ENCODE data around the gene AP2A1. TPM values are rescaled to one million over a fixed set of nuclear protein-coding genes. Genes with fewer than 3 reads are reported as not detected.

The AP2A1 gene
- polyA plus RNA-seq, 2 of the 4 experiments (the other 2 are of a cell fraction) = 36.6 to 58.6 TPM

GRCh38 chr19:49749771-49750170, 17.0 kb upstream of the AP2A1 start:
- CTCF ChIA-PET = interaction anchor here (0.7 to 2.4 kb wide), 6 partner anchors 8 to 64 kb away, joined by 3 to 12 read pairs (median 3); no protein-coding TSS in a partner anchor
- FAIRE-seq (no peak), DNase-seq (ENCODE audit: low read depth in 1 of 2, low spot score in 1 of 2) (no peak), ATAC-seq (no peak)
- WGBS (ENCODE audit: missing lambda C conversion rate) = 45% methylated on average over 1 of the region's 1 CpG
- Histone ChIP-seq H3K27ac (no peak overlapping the region), H3K4me2 (no peak overlapping the region), H3K4me1 (no peaks in the 10 kb centered on the region), H3K4me3 (no peak overlapping the region), H3K9me3 (no peaks in the 10 kb centered on the region; the same call in 2 of the 3 replicates)
- POLR2A ChIA-PET = no interaction called here
- TF ChIP-seq CBX8 (IDR thresholded peaks at IDR 0.05) (no peak), HOXB13 (CRISPR knock-in tag; IDR thresholded peaks at IDR 0.05; ENCODE audit: low read depth) (no peak), MAZ (IDR thresholded peaks at IDR 0.05; ENCODE audit: borderline replicate concordance, low read depth, low read length) (no peak), CHD2 (IDR thresholded peaks at IDR 0.05; ENCODE audit: low read length, partially characterized antibody) (no peak), CEBPB (IDR thresholded peaks at IDR 0.05) (no peak), REST (IDR thresholded peaks at IDR 0.05) (no peak), E2F6 (IDR thresholded peaks at IDR 0.05; ENCODE audit: borderline replicate concordance, low read depth) (no peak), RAD21 (conservative IDR thresholded peaks at IDR 0.05 in 1 of 2, IDR thresholded peaks at IDR 0.05 in 1 of 2) (no peak), GATA3 (IDR thresholded peaks at IDR 0.05; ENCODE audit: borderline replicate concordance) (no peak), FOSL2 (IDR thresholded peaks at IDR 0.05) (no peak), FOSL2 (CRISPR knock-in tag; IDR thresholded peaks at IDR 0.05) (no peak), ZFP36 (IDR thresholded peaks at IDR 0.05; ENCODE audit: borderline replicate concordance, partially characterized antibody) (no peak), ELK1 (IDR thresholded peaks at IDR 0.05; ENCODE audit: low read depth, low read length) (no peak), EHMT2 (IDR thresholded peaks at IDR 0.05; ENCODE audit: low read depth) (no peak), JUNB (IDR thresholded peaks at IDR 0.05) (no peak), MAX (IDR thresholded peaks at IDR 0.05) (no peak)

GRCh38 chr19:49752701-49753100, 14.1 kb upstream of the AP2A1 start:
- Histone ChIP-seq H3K4me1 (no peaks in the 10 kb centered on the region; the same call in 2 of the 3 replicates), H3K9me3 (peaks cover 14% of the 10 kb centered on the region), H3K27ac (no peak overlapping the region), H3K4me2 (no peak overlapping the region), H3K4me3 (no peak overlapping the region)
- FAIRE-seq (no peak), DNase-seq (ENCODE audit: low read depth in 1 of 2, low spot score in 1 of 2) (no peak), ATAC-seq (no peak)
- no peak for TF ChIP-seq MAX (IDR thresholded peaks at IDR 0.05)
- TF ChIP-seq FOSB (CRISPR knock-in tag; IDR thresholded peaks at IDR 0.05) = no peak
- TF ChIP-seq KDM1A (IDR thresholded peaks at IDR 0.05; ENCODE audit: low read depth) = peak; percentile 14; the same call in 1 of the 2 replicates
- peak; percentile 43; the same call in 1 of the 2 replicates for TF ChIP-seq ESRRA (IDR thresholded peaks at IDR 0.05; ENCODE audit: borderline replicate concordance, low read length)
- ChIA-PET POLR2A (interaction anchor here (0.6 kb wide), 1 partner anchor 225 kb away, joined by 4 read pairs; the partner anchor contains the start of gene RCN3), CTCF (interaction anchor here (0.5 to 1.8 kb wide), 2 partner anchors 17 to 101 kb away, joined by 3 to 4 read pairs; no protein-coding TSS in a partner anchor)
- WGBS (ENCODE audit: missing lambda C conversion rate) = 42% methylated on average over 1 of the region's 1 CpG

All from A549 (cell line).